Activated CD4-positive, alpha-beta T cell treated with anti-CD3 and anti-CD28 coated beads for 48 hours (primary cell): Measurements from ENCODE around the gene MOB4.
A peak's percentile ranks its signal among the peaks of the same experiment; 100 is the strongest.

Experiments used
- DNase-seq: peaks from one replicate; pipeline ENCODE4 v3.0.0-alpha.2; 2020

MOB4 gene

DNA sequence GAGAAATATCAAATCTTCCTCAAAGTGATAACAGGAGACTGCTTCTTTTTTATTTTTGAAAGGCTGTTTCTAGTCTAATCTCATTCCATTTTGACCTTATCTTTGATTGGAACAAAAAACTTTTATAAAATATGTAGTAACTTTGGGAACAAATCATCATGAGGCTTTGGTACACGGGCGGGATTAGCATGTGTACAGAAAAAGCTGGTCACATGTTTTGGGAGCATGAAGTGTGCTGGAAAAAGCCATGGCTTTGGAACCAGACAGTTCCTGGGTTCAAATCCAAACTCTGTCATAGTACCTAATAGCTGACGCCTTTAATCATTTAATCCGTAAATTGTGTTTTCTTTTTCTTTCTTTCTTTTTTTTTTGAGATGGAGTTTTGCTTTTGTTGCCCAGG, 81.3 kb downstream of the MOB4 start:
- no peak for DNase-seq

DNA sequence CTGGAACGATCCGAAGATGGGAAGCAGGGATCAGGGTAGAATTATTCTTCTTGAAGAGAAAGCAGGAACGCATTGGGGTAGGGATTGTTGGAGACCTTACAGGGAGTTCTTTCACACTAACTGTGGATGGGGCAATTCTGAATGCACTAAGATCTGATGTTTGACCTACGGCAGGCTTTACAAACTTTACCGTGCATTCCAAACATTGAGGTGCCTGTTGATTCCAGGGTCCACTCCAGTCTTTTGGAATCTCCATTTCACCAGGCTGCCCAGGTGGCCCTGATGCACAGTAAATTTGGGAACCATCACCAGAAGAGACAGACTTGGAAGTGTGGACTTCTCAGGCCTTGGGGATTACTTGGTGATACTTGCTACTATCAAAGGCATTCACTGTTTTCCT, 82.6 kb downstream of the MOB4 start:
- no peak for DNase-seq

DNA sequence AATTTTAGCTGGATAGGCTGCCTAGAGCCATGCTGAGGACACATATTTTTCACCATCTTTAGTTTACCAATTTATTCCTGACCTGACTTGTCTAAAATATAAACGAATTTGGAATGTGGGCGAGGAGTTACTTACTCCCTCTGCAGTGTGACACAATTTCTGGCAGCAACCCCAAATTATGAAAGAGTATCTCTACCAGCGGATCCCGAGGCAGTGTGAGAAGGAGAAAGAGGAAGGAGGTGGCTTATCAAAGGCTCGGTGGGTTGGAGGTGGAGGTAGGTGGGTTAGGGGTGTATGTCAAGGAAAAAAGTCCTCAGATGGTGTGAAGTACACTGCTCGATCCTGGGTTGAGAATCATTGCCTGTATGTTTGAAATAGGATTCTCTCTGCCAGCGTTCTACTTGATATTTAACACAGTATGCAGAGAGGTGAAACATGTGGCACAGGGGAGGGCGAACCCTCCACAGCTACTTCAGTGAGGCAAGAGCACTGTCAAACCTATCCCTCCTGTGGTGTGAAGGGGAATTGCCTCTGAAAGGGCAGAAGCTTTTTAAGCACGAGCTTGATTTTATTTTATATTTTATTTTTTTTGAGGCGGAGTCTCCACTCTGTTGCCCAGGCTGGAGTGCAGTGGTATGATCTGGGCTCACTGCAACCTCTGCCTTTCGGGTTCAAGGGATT, 83.6 kb downstream of the MOB4 start:
- DNase-seq, result peak; percentile 46

DNA sequence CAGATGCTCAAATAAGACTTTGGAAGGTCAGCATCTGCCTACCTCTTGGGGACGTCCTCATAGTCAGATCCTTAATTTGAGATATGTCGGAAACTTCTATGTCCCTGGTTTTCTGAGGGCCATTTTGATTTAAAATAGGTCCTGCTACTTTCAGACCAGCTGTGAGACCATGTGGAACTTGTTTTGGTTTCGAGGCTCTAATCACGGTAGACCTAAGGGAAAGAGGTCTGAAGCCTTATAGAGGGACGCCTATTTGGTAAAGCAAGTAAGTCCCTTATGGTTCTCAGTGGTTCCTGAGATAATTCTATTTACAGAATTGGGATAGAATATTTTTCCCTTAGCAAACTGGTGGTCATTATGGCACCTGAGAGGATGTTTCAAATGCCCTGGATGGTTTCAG, 84.4 kb downstream of the MOB4 start:
- DNase-seq, result no peak

DNA sequence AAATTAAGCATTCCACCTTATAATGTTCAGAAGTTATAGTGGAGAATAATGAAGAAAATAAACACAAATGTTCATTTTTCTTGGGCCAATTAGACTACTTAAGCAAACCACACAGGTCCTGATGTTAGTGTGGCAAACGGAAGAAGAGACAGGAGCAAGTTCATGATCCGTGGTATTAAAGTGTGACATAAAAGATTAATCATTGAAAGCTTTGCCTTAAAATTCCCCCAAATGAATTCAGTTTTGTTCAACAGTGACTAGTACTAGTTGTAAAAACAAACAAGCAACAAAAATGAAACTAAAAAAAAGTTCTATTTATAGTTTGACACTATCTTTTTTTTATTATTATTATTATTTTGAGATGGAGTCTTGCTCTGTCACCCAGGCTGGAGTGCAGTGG, 85.9 kb downstream of the MOB4 start:
- no peak for DNase-seq
